Astrocyte of the cerebellum (primary cell): ENCODE data around the gene ARPP21.
A peak's percentile ranks its signal among the peaks of the same experiment; 100 is the strongest.

Experiments used
- DNase-seq: peaks from one replicate; pipeline ENCODE4 v3.0.0-alpha.2; 2011; ENCODE audit warnings: low read depth
- H3K4me3 ChIP-seq: 2 replicates; pipeline ENCODE4 v1.5.1; 2011; ENCODE audit warnings: mild to moderate bottlenecking, low read depth, low read length, moderate library complexity
- in situ Hi-C: cut with HindIII; loops from 2 replicates; pipeline ENCODE4 v1.10.0; 2017; ENCODE audit warnings: low sequenced_read_pairs
- TF ChIP-seq, protein P1 (sequence below): IDR thresholded peaks from 2 replicates; pipeline ENCODE4 v1.5.1; 2012; ENCODE audit warnings: low read length, low read depth, moderate library complexity, mild to moderate bottlenecking; ENCODE audit errors: missing control alignments

ARPP21 gene

DNA sequence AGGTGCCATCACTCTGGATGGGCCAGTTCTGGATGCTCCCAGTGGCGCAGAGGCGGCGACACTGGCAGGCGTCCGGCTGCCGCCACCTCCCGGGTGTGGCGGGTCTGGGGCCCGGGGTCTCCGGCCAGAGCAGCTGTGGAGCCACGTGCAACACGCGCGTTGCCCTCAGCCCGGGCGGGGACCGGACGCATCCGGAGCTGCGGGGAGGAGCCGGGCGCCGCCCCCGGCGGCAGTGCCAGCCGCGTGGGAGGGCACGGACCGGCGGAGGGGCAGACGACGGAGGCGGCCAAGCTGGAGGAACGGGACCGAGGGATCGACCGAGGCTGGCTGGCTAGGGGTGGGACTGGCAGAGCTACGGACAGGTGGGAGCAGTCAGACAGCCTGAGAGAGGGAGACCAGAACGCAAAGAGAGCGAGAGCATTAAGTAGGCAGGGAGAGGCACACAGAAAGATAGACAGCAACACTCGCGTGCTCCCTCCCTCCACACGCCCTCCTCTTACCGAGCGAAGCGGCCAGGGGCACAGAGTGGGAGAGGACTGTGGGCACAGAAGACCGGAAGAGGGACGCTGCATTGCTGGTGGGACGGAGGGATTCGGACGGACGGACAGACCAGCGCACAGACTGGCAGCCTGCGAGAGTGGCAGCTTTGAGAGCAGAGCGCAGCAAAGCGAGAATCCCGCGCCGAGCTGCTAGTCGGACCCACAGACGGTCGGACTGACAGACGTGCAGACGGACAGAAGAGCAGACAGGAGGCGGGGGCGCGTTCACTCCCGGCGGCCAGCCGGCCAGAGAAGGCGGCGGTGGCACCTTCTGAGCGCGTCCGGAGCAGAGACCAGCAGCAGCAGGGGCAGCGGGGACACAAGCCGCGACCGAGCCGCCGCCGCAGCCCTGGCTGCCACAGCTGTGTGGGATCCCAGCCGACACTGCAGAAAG lies at the start of gene ARPP21:
Gene ARPP21, plus strand, starts transcription at position 272 of the 933 bp plus-strand sequence. CDS start 42,227 bp downstream, outside the sequence.
- TF ChIP-seq, protein P1, sequence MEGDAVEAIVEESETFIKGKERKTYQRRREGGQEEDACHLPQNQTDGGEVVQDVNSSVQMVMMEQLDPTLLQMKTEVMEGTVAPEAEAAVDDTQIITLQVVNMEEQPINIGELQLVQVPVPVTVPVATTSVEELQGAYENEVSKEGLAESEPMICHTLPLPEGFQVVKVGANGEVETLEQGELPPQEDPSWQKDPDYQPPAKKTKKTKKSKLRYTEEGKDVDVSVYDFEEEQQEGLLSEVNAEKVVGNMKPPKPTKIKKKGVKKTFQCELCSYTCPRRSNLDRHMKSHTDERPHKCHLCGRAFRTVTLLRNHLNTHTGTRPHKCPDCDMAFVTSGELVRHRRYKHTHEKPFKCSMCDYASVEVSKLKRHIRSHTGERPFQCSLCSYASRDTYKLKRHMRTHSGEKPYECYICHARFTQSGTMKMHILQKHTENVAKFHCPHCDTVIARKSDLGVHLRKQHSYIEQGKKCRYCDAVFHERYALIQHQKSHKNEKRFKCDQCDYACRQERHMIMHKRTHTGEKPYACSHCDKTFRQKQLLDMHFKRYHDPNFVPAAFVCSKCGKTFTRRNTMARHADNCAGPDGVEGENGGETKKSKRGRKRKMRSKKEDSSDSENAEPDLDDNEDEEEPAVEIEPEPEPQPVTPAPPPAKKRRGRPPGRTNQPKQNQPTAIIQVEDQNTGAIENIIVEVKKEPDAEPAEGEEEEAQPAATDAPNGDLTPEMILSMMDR, result no peak
- in situ Hi-C loops, result no loop called here
- peak within 1 kb of the TSS; percentile 53 for H3K4me3 ChIP-seq
- DNase-seq, result no peak

DNA sequence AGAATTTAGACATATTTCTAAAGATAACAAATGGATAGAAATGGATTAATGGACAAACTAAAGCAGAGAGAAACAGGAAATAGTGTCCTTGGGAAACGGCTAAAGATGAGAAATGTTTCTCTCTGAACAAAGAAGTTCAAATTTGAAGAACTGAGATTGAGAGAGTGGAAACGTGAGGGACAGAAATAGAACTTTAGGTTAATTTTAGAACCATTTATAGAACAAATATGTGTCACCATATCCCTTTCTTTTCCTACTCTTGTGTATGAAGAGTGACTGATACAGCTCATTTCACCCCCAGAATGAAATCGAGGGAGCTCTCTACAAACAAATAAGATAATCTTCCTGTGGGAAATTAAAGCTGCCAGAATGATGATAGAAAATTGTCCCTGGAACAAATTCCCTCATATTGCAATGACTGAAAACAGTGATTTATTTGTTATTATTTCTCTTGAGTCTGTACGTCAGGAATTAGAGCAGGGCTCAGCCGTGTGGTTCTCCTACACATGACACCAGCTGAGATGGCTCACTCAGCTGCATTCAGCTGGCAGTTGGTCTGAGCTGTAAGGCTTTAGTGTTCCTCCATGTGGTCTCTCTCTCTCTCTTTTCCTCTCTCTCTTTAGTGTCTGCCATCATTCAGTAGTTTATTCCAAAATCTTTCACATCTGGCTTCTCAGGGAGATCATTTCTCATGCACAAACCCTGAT lies 46.6 kb upstream of the ARPP21 start:
- TF ChIP-seq, protein P1, result no peak
- DNase-seq, result no peak
- no peak overlapping the region for H3K4me3 ChIP-seq
- in situ Hi-C loops, result no loop called here

DNA sequence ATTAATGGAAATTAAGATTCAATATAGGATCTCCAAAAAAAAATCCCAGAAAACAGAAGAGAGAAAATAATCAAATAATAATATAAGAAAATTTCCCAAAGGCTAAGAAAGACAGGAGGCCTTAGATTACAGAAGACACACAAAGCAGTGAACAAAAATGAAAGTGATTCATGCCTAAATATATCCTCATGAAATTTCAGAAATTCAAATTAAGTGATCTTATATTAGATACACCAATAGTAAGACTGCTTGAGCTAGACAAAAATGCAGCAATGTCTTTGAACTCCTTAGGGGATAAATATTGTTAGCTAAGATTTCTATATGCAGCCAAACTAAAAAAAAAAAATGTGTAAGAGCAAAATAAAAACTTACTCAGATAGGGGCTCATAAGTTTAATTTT lies 44.6 kb upstream of the ARPP21 start:
- H3K4me3 ChIP-seq, result no peak overlapping the region
- TF ChIP-seq, protein P1, result no peak
- DNase-seq, result no peak
- in situ Hi-C loops, result no loop called here

DNA sequence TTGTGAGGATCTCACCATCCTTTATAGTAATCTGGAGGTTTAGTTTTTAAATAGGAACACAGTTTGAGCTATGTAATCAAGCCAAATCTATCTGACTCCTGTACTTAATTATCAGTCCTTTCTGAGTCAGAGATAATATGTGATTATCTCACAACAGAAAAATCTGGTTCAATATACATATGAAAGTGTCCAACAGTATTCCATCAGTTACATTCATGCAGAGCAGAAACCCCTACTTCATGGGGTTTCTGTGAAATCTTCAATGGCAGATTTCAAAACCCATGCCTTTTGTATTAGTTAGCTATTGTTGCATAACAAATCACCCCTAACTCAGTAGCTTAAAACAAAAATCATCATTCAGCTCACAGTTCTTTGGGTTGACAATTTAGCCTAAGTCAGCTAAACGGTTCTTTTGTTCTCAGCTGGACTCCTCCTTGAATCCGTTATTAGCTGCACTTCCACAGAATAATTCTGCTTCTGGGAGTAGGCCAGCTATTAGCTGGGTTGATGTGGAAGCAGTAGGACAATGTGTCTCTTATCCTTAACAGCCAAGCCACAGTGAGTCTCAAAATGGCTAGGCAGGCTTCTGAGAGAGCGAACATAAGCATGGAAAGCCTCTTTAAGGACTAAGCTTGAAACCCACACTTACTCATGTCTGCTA lies 42.9 kb upstream of the ARPP21 start:
- TF ChIP-seq, protein P1, result no peak
- in situ Hi-C loops, result no loop called here
- no peak for DNase-seq

DNA sequence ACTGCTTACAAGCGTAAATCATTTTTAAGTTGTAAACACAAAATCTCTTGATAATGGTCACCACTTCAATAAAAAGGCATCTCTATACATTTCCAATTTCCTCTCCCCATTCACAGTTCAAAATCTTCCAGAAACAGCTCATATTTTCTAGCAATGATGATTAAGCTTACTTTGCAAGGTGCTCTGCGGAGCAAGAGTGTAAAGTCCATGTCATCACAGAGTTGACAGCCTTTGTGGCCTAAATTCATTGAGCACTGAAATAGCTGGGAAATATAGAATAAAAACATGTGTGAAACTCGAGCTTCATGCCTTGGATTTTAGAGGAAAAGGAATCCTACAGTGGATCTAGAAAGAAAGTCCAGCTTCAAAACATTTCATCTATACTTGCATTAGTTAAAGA lies 41.8 kb upstream of the ARPP21 start:
- DNase-seq, result no peak
- in situ Hi-C loops, result no loop called here
- TF ChIP-seq, protein P1, result no peak

More for the DNA sequence above, 42.9 kb upstream of the ARPP21 start:
- H3K4me3 ChIP-seq, result no peak overlapping the region

DNA sequence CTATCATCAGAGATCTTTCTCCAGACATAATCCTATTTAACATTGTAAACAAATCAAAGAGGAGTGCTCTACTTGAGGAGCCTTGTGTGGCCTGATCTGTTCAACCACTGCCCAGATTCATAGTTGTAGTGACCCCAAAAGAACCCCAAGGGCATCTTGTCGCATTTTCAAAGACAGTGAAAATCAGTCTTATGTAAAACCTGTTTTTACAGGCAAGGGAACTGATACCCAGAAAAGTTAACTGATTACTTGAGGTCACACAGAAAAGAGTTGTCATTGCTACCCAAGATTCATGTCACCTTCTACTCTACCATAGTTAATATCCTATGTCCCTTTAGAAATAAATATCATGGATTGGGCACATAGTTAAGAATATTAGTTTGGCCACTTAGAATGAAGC lies 40.5 kb upstream of the ARPP21 start:
- H3K4me3 ChIP-seq, result no peak overlapping the region
- DNase-seq, result no peak
- in situ Hi-C loops, result no loop called here
- TF ChIP-seq, protein P1, result no peak

More for the DNA sequence above, 41.8 kb upstream of the ARPP21 start:
- no peak overlapping the region for H3K4me3 ChIP-seq
